Measurements from ENCODE around the gene ADARB1.
A peak's percentile ranks its signal among the peaks of the same experiment; 100 is the strongest.

Gene ADARB1

DNA sequence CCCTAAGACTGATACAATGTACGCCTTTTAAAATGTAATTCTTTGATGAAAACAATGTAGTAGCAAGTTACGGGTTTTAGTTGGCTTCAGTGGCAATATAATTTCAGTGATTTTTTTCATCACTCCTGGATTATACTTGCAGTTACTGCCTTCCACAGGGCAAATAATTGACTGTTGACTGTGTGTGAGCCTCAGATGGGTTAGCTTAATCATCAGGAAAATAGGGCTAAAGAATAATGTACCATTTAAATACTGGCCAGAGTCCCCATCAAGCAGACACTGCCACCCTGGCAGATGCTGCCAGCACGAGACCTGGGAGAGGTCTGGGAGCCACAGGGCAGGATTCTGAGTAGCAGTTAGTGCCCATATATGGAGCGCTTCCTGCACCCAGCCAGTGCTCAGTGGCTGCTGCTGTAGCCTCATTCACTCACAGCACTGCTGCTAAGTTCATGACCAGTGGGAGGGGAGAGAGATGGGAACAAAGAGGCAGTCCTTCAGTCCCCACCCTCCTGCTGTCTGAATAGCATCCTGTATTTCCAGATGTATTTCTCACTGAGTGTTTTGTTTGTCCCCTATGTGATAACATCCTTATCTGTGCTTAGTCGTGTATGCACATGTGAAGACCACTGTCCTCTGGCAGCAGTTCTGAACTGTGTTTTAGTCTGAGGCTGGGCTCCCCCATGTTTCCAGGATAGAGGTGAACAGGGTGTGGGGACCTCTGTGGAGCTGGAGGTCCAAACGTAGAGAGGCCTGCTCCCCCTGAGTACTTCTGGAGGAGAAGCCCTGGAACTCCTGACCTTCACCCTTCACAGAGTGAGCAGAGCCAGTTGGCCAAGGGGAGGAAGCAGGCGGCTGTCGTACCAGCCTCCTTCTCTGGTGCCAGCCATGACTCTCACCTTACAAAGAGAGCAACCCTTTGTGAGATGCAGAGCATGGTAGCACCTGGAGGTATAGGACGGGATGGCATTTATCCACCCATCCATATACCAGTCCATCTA is 80.4 kb downstream of the ADARB1 start:
- DNase-seq = peak; percentile 75

DNA sequence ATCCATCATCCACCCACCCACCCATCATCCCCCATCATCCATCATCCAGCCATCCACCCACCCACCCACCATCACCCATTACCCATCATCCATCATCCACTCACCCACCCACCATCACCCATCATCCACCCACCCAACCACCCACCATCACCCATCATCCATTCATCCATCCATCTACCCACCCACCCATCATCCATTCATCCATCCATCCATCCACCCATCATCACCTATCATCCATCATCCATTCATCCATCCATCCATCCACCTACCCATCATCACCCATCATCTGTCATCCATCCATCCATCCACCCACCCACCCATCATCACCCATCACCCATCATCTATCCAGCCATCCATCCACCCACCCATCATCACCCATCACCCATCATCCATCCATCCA is 81.5 kb downstream of the ADARB1 start:
- DNase-seq = no peak

DNA sequence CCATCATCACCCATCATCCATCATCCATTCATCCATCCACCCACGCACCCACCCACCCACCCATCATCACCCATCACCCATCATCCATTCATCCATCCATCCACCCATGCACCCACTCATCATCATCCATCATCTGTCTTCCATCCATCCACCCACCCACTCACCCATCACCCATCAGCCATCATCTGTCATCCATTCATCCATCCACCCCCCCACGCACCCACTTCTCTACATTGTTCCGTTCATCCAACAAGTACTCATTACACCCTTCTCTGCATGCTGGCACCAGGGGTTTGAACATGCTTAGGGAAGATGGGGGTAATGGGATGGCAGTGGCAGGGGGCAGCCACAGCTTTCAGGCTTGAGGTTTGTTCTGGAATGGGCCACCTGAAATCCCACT is 82.1 kb downstream of the ADARB1 start:
- no peak for DNase-seq

DNA sequence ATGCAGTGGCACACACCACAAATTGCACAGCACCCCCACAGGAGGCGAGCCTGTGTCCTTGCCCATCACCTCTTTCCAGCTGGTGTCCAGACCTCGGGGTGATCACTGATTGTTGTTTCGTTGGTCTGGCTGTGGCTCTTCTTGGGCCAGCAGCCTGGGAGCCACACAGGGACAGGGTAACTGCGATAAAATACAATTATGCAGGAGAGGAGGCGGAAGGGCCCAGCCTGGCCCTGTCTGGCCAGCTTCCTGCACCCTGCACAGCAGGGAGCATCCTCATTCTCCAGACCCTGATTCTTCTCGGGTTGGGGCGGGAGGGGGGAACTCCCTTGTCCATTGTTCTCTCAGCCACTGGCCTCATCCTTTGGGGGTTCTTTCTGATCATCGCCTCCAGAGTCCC is 83.6 kb downstream of the ADARB1 start:
- no peak for DNase-seq

DNA sequence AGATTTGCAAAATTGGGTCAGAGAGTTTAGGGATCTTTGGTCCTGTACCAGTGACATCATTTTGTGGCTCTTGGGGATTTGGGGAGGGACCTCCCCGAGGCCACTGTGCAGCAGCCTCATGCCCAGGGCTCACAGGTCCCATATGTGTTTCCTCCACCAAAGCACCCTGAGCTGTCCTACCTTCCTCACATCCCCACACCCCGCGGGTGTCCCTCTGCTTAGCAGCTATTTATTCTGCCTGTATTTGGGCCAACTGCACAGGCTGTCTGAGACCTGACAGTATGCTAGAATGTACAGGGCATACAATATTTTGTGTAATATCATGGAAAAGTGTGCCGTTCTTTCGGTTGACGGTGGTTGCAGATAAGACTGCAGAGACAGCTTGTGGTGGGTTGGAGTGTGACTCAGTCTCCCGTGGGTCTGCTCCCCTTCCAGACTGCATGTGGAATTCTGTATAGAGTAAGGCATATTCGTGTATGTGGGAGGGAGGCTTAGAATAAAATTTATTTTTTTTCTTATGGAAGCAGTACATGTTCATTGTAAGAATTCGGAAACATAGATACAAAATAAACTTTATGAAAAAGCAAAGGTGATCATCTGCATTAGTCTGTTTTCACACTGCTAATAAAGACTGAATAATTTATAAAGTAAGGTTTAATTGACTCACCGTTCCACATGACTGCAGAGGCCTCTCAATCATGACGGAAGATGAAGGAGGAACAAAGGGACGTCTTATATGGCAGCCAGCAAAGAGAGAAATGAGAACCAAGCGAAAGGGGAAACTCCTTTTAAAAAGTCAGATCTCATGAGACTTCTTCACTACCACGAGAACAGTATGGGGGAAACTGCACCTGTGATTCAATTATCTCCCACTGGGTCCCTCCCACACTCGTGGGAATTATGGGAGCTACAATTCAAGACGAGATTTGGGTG is 84.4 kb downstream of the ADARB1 start:
- no peak for DNase-seq

DNA sequence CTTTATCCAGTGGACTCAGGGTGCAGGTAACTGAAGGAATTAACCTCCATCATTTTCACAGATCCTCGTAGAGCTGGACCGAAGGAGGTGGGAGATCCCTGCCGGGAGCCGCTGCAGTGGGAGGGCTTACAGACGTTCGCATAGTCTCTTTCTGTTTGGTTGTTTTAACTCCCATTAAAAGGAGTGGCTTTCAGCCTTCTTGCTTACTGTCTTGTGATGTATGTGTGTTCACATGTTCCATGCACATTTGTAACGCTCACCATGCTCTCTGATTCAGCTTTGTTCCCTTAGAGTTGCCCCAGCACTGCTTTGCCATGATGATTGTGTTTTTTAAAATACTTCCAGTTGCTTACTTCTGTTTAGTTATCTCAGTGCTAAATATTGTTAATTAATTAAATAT is 85.8 kb downstream of the ADARB1 start:
- DNase-seq = no peak

DNA sequence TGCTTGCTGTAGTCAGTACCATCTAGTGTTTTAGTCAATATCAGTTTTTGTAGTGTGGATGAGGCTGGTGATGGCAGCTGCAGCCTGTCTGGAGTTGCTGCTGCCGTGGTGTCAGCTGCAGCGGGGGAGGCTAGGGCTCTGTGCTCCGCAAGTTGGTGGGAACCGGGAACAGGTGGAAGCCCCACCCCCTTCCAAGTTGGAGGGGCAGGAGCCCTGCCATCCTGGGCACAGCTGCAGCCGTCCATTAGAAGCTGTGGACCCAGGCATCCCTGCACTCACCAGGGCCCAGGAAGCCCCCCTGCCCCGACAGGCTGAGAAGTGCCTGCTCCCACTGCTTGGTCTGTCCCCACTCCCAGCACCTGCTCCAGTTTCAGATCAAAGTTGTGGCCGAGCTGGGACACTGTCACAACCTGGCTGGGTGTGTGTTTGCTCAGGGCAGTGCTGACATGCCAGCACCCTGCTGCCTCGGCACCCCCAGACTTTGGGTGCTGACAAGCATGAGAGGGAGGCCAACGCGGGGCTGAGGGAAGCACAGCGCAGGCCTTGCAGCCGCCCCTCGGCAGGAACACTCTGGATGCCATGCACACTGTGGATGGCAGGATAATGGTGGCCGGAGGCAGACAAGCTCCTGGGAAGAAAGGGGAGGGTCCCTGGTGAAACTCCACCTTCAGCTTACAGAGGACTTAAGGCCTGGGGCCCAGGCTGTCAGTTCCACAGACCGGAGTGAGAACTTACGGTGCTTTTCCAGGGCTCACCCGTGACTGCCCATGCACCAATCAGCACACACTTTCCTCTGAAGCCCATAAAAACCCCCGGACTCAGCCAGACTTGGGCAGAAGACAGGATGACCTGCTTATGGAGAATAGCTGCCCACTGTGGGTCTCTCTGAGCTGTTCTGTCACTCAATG is 86.9 kb downstream of the ADARB1 start:
- no peak for DNase-seq

DNA sequence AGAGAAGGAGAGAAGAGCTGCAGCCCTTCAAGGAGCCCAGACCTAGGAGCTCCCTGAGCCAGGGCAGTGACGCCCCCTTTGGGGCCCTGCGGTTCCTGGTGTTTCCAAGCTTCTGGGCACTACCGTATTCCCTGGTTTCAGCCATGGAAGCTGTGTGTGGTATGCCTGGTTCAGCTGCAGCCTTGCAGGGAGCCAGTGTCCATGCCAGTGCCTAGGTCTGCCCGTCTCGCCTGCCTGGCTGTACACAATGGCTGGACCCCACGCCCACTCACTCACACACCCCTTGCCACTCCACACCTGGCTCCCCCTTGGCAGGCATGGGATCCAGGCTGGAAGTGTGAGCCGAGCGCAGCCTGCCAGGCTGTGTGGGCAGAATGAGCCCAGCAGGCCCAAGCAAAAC is 87.7 kb downstream of the ADARB1 start:
- DNase-seq = no peak

DNA sequence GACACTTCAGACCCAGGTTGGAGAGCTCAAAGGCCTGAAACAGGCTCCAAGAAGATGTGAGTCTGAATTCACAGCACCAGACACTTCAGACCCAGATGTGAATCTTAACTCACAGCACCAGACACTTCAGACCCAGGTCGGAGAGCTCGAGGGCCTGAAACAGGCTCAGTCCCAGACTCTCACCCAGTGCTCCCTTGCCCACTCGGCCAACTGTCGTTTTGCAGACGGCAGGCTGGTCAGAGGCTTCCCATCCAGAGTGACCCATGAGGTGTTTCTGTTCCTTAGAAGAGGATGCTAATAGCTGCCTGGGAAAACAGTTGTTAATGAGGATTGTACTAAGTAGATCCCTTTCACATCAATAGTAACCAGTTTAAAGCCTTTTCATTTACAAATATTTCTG is 88.4 kb downstream of the ADARB1 start:
- DNase-seq = no peak

DNA sequence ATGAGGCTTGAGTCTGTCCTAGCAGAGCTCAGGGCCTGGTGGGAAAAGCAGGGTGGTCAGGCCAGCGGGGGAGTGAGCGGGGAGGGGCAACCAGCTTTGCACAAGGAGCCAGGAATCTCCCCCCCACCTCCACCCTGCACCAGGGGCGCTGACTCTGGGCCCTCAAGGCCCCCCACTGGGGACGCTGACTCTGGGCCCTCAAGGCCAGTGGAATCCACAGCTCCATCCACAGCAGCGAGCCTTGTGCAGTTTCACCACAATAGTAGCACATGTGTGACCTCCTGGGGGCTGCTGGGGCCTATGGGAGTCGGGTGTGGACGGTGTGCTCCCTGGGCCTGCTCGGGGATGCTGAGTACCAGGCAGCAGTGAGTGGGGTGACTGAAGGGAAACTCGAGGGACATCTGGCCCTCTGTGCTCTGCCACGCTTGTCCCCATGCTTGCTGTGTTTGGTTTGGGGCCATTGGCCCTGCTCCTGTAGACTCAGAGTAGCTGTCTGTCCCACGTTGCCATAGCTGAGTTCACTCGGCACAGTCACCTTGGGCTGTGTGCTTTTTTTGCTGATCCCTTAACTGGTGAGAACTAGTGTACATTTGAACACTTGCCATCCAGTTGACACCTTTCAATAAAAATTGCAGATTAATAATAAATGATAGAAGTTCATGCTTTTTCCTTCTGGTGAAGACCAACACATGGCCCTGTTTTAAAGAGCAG is 89.2 kb downstream of the ADARB1 start:
- no peak for DNase-seq

DNA sequence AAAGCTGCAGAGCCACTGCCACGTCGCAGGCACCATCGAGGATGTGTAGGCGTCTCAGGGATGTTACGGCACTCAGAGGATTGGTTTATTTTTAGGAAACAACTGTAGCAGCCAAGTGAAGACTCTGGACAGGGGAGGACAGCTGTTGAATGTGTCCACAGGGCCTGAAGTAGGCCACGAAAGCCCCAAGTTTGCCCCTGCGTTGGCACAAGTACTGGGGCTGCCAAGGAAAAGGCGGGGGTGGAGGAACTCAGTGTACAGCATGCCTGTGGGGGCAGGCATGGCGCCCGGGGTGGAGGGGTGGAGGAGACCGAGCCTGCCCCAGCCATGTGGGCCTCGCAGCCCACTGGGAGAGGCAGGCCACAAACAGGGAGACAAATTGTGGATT is 89.7 kb downstream of the ADARB1 start:
- DNase-seq = no peak

DNA sequence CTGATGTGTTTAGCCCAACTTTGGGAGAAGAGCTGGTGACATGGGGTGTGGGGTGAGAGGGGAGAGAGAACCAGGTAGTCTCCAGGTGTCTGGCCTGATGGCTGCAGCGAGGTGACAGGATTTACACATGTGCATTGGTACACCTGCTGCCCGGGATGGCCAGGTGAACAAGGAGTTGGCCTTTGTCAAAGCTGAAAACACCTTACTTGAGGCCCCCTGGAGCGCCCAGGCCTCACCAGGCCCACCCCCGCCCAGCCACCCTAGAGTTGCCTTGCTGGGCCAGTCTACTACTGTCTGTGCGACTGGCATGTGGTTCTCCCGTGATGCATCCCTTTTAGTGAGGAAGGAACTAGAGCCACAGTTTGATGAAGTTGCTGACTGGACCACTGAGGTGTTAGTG is 90.5 kb downstream of the ADARB1 start:
- no peak for DNase-seq

DNA sequence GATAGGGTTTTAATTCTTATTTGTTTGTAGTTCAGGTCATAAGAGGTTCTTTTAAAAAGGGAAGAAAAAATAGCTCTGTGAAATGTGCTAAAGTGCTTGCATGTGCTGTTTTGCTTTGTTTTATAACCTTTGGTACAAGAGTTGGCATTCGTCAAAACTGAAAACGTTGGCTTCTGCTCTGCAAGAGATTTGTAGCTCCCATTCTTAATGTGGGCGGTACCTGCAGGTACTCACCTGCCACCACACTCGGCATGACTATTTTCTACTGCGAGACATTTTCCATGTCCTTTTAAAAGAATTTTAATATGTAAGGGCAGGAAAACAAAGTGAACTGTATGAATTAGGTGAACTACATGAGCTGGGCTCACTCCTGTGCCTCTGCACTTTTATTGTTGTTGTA is 92.6 kb downstream of the ADARB1 start:
- no peak for DNase-seq

DNA sequence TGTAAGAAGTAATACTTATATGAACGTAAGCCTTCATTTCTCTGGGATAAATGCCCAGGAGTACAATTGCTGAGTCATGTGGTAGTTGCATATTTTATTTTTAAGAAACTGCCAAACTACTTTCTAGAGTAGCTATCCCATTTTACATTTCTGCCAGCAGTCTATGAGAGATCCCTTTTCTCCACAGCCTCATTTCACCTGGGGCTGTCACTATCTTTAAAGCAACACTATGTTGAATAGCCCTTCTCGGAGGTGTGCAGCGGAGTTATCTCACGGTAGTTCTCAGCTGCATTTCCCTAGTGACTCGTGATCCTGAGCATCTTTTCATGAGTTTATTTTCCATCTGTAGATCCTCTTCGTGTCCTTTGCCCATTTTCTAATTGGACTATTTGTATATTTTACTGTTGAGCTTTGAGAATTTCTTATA is 93.4 kb downstream of the ADARB1 start:
- peak; percentile 63 for DNase-seq

DNA sequence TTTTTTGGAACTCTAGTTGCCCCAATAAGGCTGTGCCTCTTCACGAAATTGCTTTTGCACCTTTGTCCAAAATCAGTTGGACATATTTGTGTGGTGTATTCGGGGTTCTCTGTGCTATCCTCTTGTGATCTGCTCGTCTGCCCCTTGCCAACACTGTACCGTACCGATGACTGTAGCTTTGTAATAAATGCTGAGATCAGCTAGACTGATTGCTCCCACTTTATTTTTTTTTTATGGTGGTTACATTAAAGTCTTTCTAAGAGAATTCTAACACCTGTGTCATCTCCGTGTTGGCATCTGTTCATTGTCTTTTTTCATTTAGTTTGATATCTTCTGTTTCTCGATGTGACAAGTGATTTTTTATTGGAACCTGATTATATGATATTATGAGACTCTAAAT is 94.1 kb downstream of the ADARB1 start:
- no peak for DNase-seq

DNA sequence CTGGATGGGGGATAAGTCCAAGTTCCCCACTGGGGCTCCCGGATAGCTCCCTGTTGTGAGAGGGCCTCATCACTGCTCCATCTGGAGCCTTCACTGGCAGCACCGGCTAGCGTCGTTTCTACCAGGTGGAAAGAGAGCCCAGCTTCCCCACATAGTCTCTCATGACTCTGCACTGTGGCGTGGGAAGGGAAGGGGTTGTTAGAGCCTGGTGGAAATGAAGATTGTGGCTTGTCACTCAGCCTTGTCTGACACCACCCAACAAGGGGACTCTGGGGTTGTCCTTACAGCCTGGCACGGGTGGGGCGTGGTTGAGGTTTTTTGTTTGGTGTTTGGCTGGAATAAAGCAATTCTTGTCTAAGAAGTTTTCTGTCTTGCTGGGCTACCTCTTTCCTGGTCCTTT is 94.6 kb downstream of the ADARB1 start:
- no peak for DNase-seq

DNA sequence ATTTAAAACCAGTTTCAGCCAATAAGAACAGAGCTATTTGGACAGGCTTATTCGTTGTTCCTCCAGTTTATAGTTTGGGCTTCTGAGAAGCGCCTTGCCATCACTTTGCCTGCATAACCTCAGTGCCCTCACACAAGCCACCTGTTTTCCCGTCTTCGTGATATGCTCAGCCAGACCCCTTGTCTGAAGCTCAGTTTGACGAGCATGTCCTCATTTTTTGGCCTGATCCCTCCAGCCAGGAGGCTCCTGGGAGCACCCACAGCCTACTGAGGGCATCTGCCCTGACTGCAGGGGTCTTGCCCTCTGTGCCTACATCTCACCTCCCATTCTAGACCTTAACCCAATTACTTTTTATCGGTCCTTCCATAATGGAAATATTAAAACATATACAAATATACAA is 95.3 kb downstream of the ADARB1 start:
- no peak for DNase-seq

DNA sequence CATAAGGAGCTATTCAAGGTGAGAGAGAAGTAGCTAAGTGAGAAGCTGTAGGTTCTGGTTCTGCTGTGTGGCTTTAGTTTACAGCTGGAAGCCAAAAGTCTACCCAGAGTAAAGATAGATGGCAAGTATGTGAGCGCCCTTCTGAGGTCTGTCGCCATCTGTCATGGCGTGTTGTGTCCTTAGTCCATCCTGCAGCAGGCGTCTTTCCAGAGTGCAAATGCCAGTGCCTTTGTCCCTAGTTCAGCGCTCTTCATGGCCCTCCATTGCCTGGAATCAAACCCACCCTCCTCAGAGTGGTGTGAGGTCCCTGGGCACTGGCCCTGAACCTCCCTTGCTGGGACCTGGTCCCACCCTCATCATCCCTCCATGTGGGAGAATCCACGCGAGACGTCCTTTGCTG is 96.6 kb downstream of the ADARB1 start:
- no peak for DNase-seq

DNA sequence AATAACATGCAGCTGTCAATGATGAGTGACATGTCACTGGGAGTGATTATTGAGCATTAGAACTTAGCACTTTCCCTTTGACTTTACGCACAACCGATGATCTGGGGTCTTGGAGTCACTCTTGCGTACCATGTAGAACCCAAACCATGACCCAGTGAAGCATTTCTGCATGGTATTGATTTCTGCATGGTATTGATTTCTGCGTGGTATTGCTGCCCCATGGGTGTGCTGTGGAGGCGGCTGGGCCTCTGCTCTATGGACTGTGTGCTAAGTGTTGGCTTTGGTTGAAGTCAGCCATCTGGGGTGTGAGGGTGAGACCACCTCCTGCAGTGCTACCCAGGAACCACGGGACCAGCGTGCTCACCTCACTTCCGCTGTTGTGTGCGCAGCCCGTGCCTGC is 98.0 kb downstream of the ADARB1 start:
- no peak for DNase-seq

DNA sequence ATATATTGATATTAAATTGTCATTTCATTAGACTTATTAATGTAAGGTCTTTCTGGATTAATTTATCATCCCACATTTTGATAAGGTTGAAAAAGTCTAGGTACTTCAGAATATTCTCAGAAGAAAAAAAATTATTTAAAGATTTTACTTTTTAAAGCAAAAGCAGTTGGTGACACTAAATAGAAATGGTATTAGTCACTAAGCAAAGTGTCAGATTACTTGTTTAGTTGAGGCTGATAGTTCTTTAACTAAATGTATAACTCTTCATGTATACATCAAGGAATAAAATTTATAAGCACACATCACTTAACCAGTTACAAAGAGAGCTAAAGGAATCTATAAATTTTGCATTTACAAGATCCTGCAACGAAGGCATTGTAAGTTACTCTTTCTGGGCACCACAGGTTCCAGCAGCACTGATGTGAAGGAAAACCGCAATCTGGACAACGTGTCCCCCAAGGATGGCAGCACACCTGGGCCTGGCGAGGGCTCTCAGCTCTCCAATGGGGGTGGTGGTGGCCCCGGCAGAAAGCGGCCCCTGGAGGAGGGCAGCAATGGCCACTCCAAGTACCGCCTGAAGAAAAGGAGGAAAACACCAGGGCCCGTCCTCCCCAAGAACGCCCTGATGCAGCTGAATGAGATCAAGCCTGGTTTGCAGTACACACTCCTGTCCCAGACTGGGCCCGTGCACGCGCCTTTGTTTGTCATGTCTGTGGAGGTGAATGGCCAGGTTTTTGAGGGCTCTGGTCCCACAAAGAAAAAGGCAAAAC is 101.1 kb downstream of the ADARB1 start:
- DNase-seq = peak; percentile 6

DNA sequence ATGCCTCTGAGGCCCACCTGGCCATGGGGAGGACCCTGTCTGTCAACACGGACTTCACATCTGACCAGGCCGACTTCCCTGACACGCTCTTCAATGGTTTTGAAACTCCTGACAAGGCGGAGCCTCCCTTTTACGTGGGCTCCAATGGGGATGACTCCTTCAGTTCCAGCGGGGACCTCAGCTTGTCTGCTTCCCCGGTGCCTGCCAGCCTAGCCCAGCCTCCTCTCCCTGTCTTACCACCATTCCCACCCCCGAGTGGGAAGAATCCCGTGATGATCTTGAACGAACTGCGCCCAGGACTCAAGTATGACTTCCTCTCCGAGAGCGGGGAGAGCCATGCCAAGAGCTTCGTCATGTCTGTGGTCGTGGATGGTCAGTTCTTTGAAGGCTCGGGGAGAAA is 101.8 kb downstream of the ADARB1 start:
- DNase-seq = no peak
